ENCODE measurements around the gene RNU6-9. TPM values are rescaled to one million over a fixed set of nuclear protein-coding genes. Genes with fewer than 3 reads are reported as not detected.

The RNU6-9 gene
- total and polyA plus RNA-seq, 10 donors: not detected

GRCh38 chr19:885536-886224 lies 7.6 kb upstream of the RNU6-9 start:
- peaks cover 0 to 100% (median 78%) of the 10 kb centered on the region in 6 donors for H3K36me3 ChIP-seq

GRCh38 chr19:887072-887471 lies 6.2 kb upstream of the RNU6-9 start:
- DNase-seq: no peak
- Histone ChIP-seq H3K9me3 (no peaks in the 10 kb centered on the region), H3K4me1 (peaks cover 2 to 16% (median 6%) of the 10 kb centered on the region in 6 donors), H3K4me3 (no peak overlapping the region), H3K36me3 (peaks cover 0 to 92% (median 65%) of the 10 kb centered on the region in 6 donors), H3K27me3 (replicated peaks in 1 of 7) (no peaks in the 10 kb centered on the region), H3K27ac (no peak overlapping the region)
- intact Hi-C loops (cut with DNase I; ENCODE audit: low total_unique reads): no loop called here
- TF ChIP-seq POLR2A (IDR thresholded peaks at IDR 0.05) (no peak), POLR2AphosphoS5 (IDR thresholded peaks at IDR 0.05) (no peak), CTCF (IDR thresholded peaks at IDR 0.05 in 8 of 11, conservative IDR thresholded peaks at IDR 0.05 in 3 of 11) (no peak)
- 82 to 91% (median 87%) methylated on average over 16 of the region's 16 CpGs for WGBS, 5 donors

More at GRCh38 chr19:885536-886224, 7.6 kb upstream of the RNU6-9 start:
- Histone ChIP-seq H3K9me3 (no peaks in the 10 kb centered on the region), H3K4me1 (peaks cover 0 to 4% (median 0%) of the 10 kb centered on the region in 6 donors), H3K4me3 (no peak overlapping the region), H3K27me3 (replicated peaks in 1 of 7) (no peaks in the 10 kb centered on the region), H3K27ac (no peak overlapping the region)
- 96 to 97% (median 96%) methylated on average over 43 to 64 of the region's 64 CpGs for WGBS, 5 donors
- TF ChIP-seq POLR2AphosphoS5 (IDR thresholded peaks at IDR 0.05) (peak in 1 of 3 donors; percentile 19), CTCF (IDR thresholded peaks at IDR 0.05 in 8 of 11, conservative IDR thresholded peaks at IDR 0.05 in 3 of 11) (no peak), POLR2A (IDR thresholded peaks at IDR 0.05) (no peak)
- DNase-seq: no peak
- intact Hi-C loops (cut with DNase I; ENCODE audit: low total_unique reads): no loop called here

- WGBS, 5 donors: 94 to 100% (median 96%) methylated on average over 10 of the region's 10 CpGs
- Histone ChIP-seq H3K4me3 (no peak overlapping the region), H3K4me1 (peaks cover 3 to 20% (median 9%) of the 10 kb centered on the region in 6 donors), H3K27me3 (replicated peaks in 1 of 7) (no peaks in the 10 kb centered on the region), H3K36me3 (peaks cover 0 to 86% (median 59%) of the 10 kb centered on the region in 6 donors), H3K9me3 (no peaks in the 10 kb centered on the region), H3K27ac (peak overlapping the region in 1 of 8 donors; percentile 63)
- no peak for TF ChIP-seq POLR2A (IDR thresholded peaks at IDR 0.05)
- intact Hi-C loops (cut with DNase I; ENCODE audit: low total_unique reads): no loop called here
- no peak for DNase-seq
Observed at GRCh38 chr19:887599-887998, 5.7 kb upstream of the RNU6-9 start.

- 86 to 93% (median 88%) methylated on average over 30 of the region's 30 CpGs for WGBS, 5 donors
Observed at GRCh38 chr19:888581-889385, 4.5 kb upstream of the RNU6-9 start.

More at GRCh38 chr19:888581-889385, 4.5 kb upstream of the RNU6-9 start:
- H3K9me3 ChIP-seq: no peaks in the 10 kb centered on the region
- H3K4me3 ChIP-seq: no peak overlapping the region
- H3K36me3 ChIP-seq: peaks cover 0 to 74% (median 52%) of the 10 kb centered on the region in 6 donors
- TF ChIP-seq POLR2A (IDR thresholded peaks at IDR 0.05) (no peak), POLR2AphosphoS5 (IDR thresholded peaks at IDR 0.05) (peak in 2 of 3 donors; percentile 10 to 18)
- H3K4me1 ChIP-seq: peaks cover 3 to 28% (median 16%) of the 10 kb centered on the region in 6 donors
- H3K27me3 ChIP-seq (replicated peaks in 1 of 7): no peaks in the 10 kb centered on the region
- intact Hi-C loops (cut with DNase I; ENCODE audit: low total_unique reads): no loop called here
- peak; percentile 85 for DNase-seq
- H3K27ac ChIP-seq: peak overlapping the region in 1 of 8 donors; percentile 63

Measured in spleen (tissue), 11 donors.